ENCODE data around the gene KRTAP9-4.

DNA sequence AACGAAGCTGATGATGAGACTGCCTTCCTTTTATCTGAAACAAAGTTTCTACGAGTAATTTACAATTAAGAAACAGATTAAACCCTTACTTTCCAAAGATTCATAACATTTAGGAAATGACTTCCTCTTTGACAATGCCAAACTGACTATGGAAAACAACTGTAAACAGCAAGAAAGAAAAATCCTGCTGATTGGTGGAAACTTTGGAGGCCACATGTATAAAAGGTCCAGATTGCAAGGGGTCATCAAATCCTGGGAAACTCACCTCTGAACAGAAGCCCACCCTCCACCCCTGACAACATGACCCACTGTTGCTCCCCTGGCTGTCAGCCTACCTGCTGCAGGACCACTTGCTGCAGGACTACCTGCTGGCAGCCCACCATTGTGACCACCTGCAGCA is 15.6 kb downstream of the KRTAP9-4 start, which contains the start of gene KRTAP9-6:
- TF ChIP-seq, protein P1, sequence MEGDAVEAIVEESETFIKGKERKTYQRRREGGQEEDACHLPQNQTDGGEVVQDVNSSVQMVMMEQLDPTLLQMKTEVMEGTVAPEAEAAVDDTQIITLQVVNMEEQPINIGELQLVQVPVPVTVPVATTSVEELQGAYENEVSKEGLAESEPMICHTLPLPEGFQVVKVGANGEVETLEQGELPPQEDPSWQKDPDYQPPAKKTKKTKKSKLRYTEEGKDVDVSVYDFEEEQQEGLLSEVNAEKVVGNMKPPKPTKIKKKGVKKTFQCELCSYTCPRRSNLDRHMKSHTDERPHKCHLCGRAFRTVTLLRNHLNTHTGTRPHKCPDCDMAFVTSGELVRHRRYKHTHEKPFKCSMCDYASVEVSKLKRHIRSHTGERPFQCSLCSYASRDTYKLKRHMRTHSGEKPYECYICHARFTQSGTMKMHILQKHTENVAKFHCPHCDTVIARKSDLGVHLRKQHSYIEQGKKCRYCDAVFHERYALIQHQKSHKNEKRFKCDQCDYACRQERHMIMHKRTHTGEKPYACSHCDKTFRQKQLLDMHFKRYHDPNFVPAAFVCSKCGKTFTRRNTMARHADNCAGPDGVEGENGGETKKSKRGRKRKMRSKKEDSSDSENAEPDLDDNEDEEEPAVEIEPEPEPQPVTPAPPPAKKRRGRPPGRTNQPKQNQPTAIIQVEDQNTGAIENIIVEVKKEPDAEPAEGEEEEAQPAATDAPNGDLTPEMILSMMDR (IDR thresholded peaks at IDR 0.05; ENCODE audit: poor library complexity) = no peak
- no peak for TF ChIP-seq EZH2 (IDR thresholded peaks at IDR 0.05; ENCODE audit: borderline replicate concordance)
